Caco-2 (cell line): ENCODE data around the gene RNU1-4. TPM values are rescaled to one million over a fixed set of nuclear protein-coding genes. Genes with fewer than 3 reads are reported as not detected.
"Not testable (repeated sequence)": the region's sequence is repeated elsewhere in the genome, so short reads cannot be mapped to it uniquely, and the experiment has no call there.

Experiments used
- BruUV-seq: library from RNA; stranded (reverse); fragments of 400-500 nt; replicated peaks from 2 replicates; lab custom pipeline; 2021; lab: Mats Ljungman, UMichigan
- CTCF ChIA-PET: fragments of 300-600 bp; sonication (Branson Sonifier 250); formaldehyde crosslinking; loops from one replicate; lab custom pipeline; 2022; ENCODE audit warnings: antibody characterized with exemption; lab: Charles Lee
- POLR2A ChIA-PET: fragments of 300-600 bp; sonication (Branson Sonifier 250); formaldehyde crosslinking; loops from one replicate; lab custom pipeline; 2022; ENCODE audit warnings: antibody characterized with exemption; lab: Charles Lee
- DNase-seq, 2 experiments: peaks; one replicate each; pipeline versions ENCODE4 v3.0.0 to v3.0.0-alpha.2; 2020 to 2022
- H3K27me3 ChIP-seq: replicated peaks from 2 replicates; pipeline ENCODE4 v1.6.0; 2011; ENCODE audit warnings: low read length; ENCODE audit not compliant: control insufficient read depth, insufficient read depth
- H3K36me3 ChIP-seq: 2 replicates; pipeline ENCODE4 v1.5.1; 2011; ENCODE audit warnings: low read length; ENCODE audit not compliant: control insufficient read depth, insufficient read depth
- H3K4me1 ChIP-seq: fragments of 250-450 bp; sonication (Bioruptor Pico); 2 replicates; pipeline ENCODE4 v1.5.1; 2020; ENCODE audit warnings: mild to moderate bottlenecking
- H3K4me3 ChIP-seq: 2 replicates; pipeline ENCODE4 v1.5.1; 2011; ENCODE audit warnings: low read depth, mild to moderate bottlenecking, control low read depth, low read length
- H3K9me3 ChIP-seq: fragments of 250-450 bp; sonication (Bioruptor Pico); 2 replicates; pipeline ENCODE4 v1.5.1; 2020; ENCODE audit warnings: mild to moderate bottlenecking, moderate library complexity
- H3K27ac Mint-ChIP-seq: one replicate; pipeline ENCODE4 v1.8.0; 2022; ENCODE audit warnings: mixed read lengths; ENCODE audit not compliant: unreplicated experiment
- H3K27me3 Mint-ChIP-seq: one replicate; pipeline ENCODE4 v1.8.0; 2022; ENCODE audit warnings: mixed read lengths; ENCODE audit not compliant: insufficient read depth, unreplicated experiment
- H3K36me3 Mint-ChIP-seq: one replicate; pipeline ENCODE4 v1.8.0; 2022; ENCODE audit warnings: mild to moderate bottlenecking, mixed read lengths; ENCODE audit not compliant: insufficient read depth, unreplicated experiment
- H3K4me1 Mint-ChIP-seq: one replicate; pipeline ENCODE4 v1.8.0; 2022; ENCODE audit warnings: low read depth, mixed read lengths; ENCODE audit not compliant: unreplicated experiment
- H3K4me3 Mint-ChIP-seq: one replicate; pipeline ENCODE4 v1.8.0; 2022; ENCODE audit warnings: mild to moderate bottlenecking, moderate library complexity, mixed read lengths; ENCODE audit not compliant: unreplicated experiment
- H3K9me3 Mint-ChIP-seq: one replicate; pipeline ENCODE4 v1.8.0; 2022; ENCODE audit warnings: mixed read lengths; ENCODE audit not compliant: unreplicated experiment
- intact Hi-C: fragments of 100-400 bp; cut with micrococcal nuclease; formaldehyde crosslinking; loops from one replicate; pipeline ENCODE4 v1.10.0; 2022; ENCODE audit not compliant: unreplicated experiment
- total RNA-seq: library from RNA; stranded (reverse); gene quantifications from 2 replicates; pipeline ENCODE4 v1.2.3, GENCODE V29; 2022

The RNU1-4 gene
- total RNA-seq, 1 experiment from 2014 or later, result 1,622 TPM

GRCh38 chr1:16781625-16782024 is 41.3 kb downstream of the RNU1-4 start:
- H3K9me3 ChIP-seq, H3K27me3 Mint-ChIP-seq, H3K27me3 ChIP-seq, H3K36me3 ChIP-seq, CTCF ChIA-PET, H3K36me3 Mint-ChIP-seq, intact Hi-C loops, H3K27ac Mint-ChIP-seq, DNase-seq, H3K4me1 ChIP-seq, H3K4me3 ChIP-seq, BruUV-seq, POLR2A ChIA-PET, H3K4me1 Mint-ChIP-seq, H3K4me3 Mint-ChIP-seq: not testable (repeated sequence)
- peaks cover 12% of the 10 kb centered on the region for H3K9me3 Mint-ChIP-seq

- H3K9me3 ChIP-seq, H3K9me3 Mint-ChIP-seq, intact Hi-C loops, H3K4me3 Mint-ChIP-seq, DNase-seq, BruUV-seq, H3K4me1 Mint-ChIP-seq, CTCF ChIA-PET, POLR2A ChIA-PET, H3K36me3 ChIP-seq, H3K27me3 Mint-ChIP-seq, H3K36me3 Mint-ChIP-seq, H3K27me3 ChIP-seq, H3K4me1 ChIP-seq, H3K27ac Mint-ChIP-seq, H3K4me3 ChIP-seq: not testable (repeated sequence)
Measured at GRCh38 chr1:16784955-16785354, 44.6 kb downstream of the RNU1-4 start.

GRCh38 chr1:16786362-16786761 is 46.0 kb downstream of the RNU1-4 start:
- H3K27me3 ChIP-seq, DNase-seq, H3K27me3 Mint-ChIP-seq, POLR2A ChIA-PET, CTCF ChIA-PET, H3K27ac Mint-ChIP-seq, H3K36me3 ChIP-seq, H3K4me3 Mint-ChIP-seq, intact Hi-C loops, H3K4me1 ChIP-seq, BruUV-seq, H3K9me3 ChIP-seq, H3K4me1 Mint-ChIP-seq, H3K9me3 Mint-ChIP-seq, H3K4me3 ChIP-seq, H3K36me3 Mint-ChIP-seq: not testable (repeated sequence)

- H3K27me3 Mint-ChIP-seq, H3K4me3 ChIP-seq, H3K27me3 ChIP-seq, H3K36me3 Mint-ChIP-seq, DNase-seq, H3K4me1 Mint-ChIP-seq, H3K36me3 ChIP-seq, H3K9me3 Mint-ChIP-seq, POLR2A ChIA-PET, H3K4me1 ChIP-seq, intact Hi-C loops, BruUV-seq, H3K27ac Mint-ChIP-seq, H3K4me3 Mint-ChIP-seq, CTCF ChIA-PET, H3K9me3 ChIP-seq: not testable (repeated sequence)
Measured at GRCh38 chr1:16787175-16787574, 46.9 kb downstream of the RNU1-4 start.

GRCh38 chr1:16787711-16788110 is 47.4 kb downstream of the RNU1-4 start:
- CTCF ChIA-PET, H3K27ac Mint-ChIP-seq, H3K36me3 Mint-ChIP-seq, H3K36me3 ChIP-seq, intact Hi-C loops, H3K4me3 Mint-ChIP-seq, H3K27me3 ChIP-seq, H3K4me1 Mint-ChIP-seq, H3K27me3 Mint-ChIP-seq, POLR2A ChIA-PET, H3K4me1 ChIP-seq, DNase-seq, H3K9me3 Mint-ChIP-seq, BruUV-seq, H3K4me3 ChIP-seq, H3K9me3 ChIP-seq: not testable (repeated sequence)

Other genes starting within 250 kb of the RNU1-4 start
- gene RNU1-1, start 226.2 kb upstream of the RNU1-4 start, total RNA-seq, result 1,622 and 1,638 TPM in 2 replicates
- 51.1 and 59.3 TPM in 2 replicates for gene NBPF1, start 127.0 kb upstream of the RNU1-4 start, total RNA-seq
- gene RNU1-3, start 73.6 kb upstream of the RNU1-4 start, total RNA-seq, result 1,622 and 1,638 TPM in 2 replicates
- 1,622 and 1,638 TPM in 2 replicates for gene RNU1-2, start 155.5 kb downstream of the RNU1-4 start, total RNA-seq
- gene CROCC, start 181.4 kb downstream of the RNU1-4 start, total RNA-seq, result 7.6 and 9.1 TPM in 2 replicates
- 20.5 and 22.7 TPM in 2 replicates for gene MFAP2, start 240.1 kb downstream of the RNU1-4 start, total RNA-seq